Loucy (cell line): Measurements from ENCODE around the gene SMPX.

ENCODE experiments used
- H2AFZ ChIP-seq: fragments of 200-600 bp; sonication (generic); 2 replicates; pipeline ENCODE4 v1.6.0; 2016; ENCODE audit warnings: antibody characterized with exemption, mild to moderate bottlenecking, low read length, moderate library complexity
- H3F3A ChIP-seq: fragments of 200-600 bp; 2 replicates; pipeline ENCODE4 v1.6.0; 2016; ENCODE audit warnings: antibody characterized with exemption, low read depth, mild to moderate bottlenecking
- H3K27me3 ChIP-seq: fragments of 200-600 bp; sonication (generic); 2 replicates; pipeline ENCODE4 v1.6.1; 2014; ENCODE audit warnings: low read length, mild to moderate bottlenecking; ENCODE audit not compliant: insufficient read depth, poor library complexity, severe bottlenecking
- H3K36me3 ChIP-seq: fragments of 200-600 bp; sonication (generic); 2 replicates; pipeline ENCODE4 v1.6.1; 2016; ENCODE audit warnings: low read length; ENCODE audit not compliant: insufficient read depth
- H3K4me1 ChIP-seq: fragments of 200-600 bp; sonication (generic); 2 replicates; pipeline ENCODE4 v1.5.1; 2014; ENCODE audit warnings: low read length, mild to moderate bottlenecking; ENCODE audit not compliant: insufficient read depth, poor library complexity, severe bottlenecking
- H3K4me2 ChIP-seq: fragments of 200-600 bp; sonication (generic); 2 replicates; pipeline ENCODE4 v1.6.0; 2014; ENCODE audit warnings: antibody characterized with exemption, low read length, low read depth, mild to moderate bottlenecking; ENCODE audit not compliant: poor library complexity, severe bottlenecking
- H3K4me3 ChIP-seq: fragments of 200-600 bp; sonication (generic); 2 replicates; pipeline ENCODE4 v1.5.1; 2014; ENCODE audit warnings: low read length, mild to moderate bottlenecking, mixed read lengths; ENCODE audit not compliant: poor library complexity, severe bottlenecking
- H3K79me2 ChIP-seq: fragments of 200-600 bp; sonication (generic); 2 replicates; pipeline ENCODE4 v1.6.1; 2014; ENCODE audit warnings: low read length; ENCODE audit not compliant: insufficient read depth
- H3K9ac ChIP-seq: fragments of 200-600 bp; sonication (generic); 2 replicates; pipeline ENCODE4 v1.6.0; 2014; ENCODE audit warnings: mild to moderate bottlenecking, low read depth, low read length, moderate library complexity; ENCODE audit not compliant: poor library complexity, severe bottlenecking
- H3K9me2 ChIP-seq: fragments of 200-600 bp; sonication (generic); replicated peaks from 2 replicates; pipeline ENCODE4 v1.6.1; 2016; ENCODE audit warnings: low read depth, low read length, mixed read lengths
- H3K9me3 ChIP-seq: fragments of 200-600 bp; sonication (generic); 2 replicates; pipeline ENCODE4 v1.6.1; 2014; ENCODE audit warnings: mild to moderate bottlenecking, antibody characterized with exemption, low read length, low read depth; ENCODE audit not compliant: insufficient read depth
- H4K20me1 ChIP-seq: fragments of 200-600 bp; sonication (generic); 2 replicates; pipeline ENCODE4 v1.6.0; 2014; ENCODE audit warnings: antibody characterized with exemption, low read length, mild to moderate bottlenecking; ENCODE audit not compliant: insufficient read depth, poor library complexity, severe bottlenecking
- CTCF ChIP-seq: fragments of 200-600 bp; sonication (generic); conservative IDR thresholded peaks from 2 replicates; pipeline ENCODE4 v1.5.1; 2014; ENCODE audit warnings: mild to moderate bottlenecking, antibody characterized with exemption, low read length
- EZH2phosphoT487 ChIP-seq: fragments of 200-600 bp; IDR thresholded peaks from 2 replicates; pipeline ENCODE4 v1.6.1; 2018; ENCODE audit warnings: antibody characterized with exemption, mild to moderate bottlenecking, moderate library complexity, borderline replicate concordance

SMPX gene

GRCh38 chrX:21800344-21800770, 42.4 kb upstream of the SMPX start:
- Histone ChIP-seq H3K79me2 (no peaks in the 10 kb centered on the region), H2AFZ (no peak overlapping the region), H3K36me3 (no peaks in the 10 kb centered on the region), H3K4me3 (no peak overlapping the region), H3K27me3 (no peaks in the 10 kb centered on the region), H3K9me3 (no peaks in the 10 kb centered on the region), H3K4me1 (no peaks in the 10 kb centered on the region), H3F3A (no peaks in the 10 kb centered on the region), H3K9ac (no peak overlapping the region), H4K20me1 (no peaks in the 10 kb centered on the region), H3K4me2 (no peak overlapping the region), H3K9me2 (no peaks in the 10 kb centered on the region)
- TF ChIP-seq EZH2phosphoT487 (no peak), CTCF (no peak)

GRCh38 chrX:21799767-21800166, 41.9 kb upstream of the SMPX start:
- Histone ChIP-seq H3K27me3 (no peaks in the 10 kb centered on the region), H3K4me3 (no peak overlapping the region), H3K4me1 (no peaks in the 10 kb centered on the region), H3K9me3 (no peaks in the 10 kb centered on the region), H3K4me2 (no peak overlapping the region), H2AFZ (no peak overlapping the region), H3K9me2 (no peaks in the 10 kb centered on the region), H3F3A (no peaks in the 10 kb centered on the region), H3K9ac (no peak overlapping the region), H3K36me3 (no peaks in the 10 kb centered on the region), H4K20me1 (no peaks in the 10 kb centered on the region), H3K79me2 (no peaks in the 10 kb centered on the region)
- no peak for TF ChIP-seq EZH2phosphoT487
- TF ChIP-seq CTCF = no peak

GRCh38 chrX:21798677-21799219, 40.8 kb upstream of the SMPX start:
- H3F3A ChIP-seq = no peaks in the 10 kb centered on the region
- H3K79me2 ChIP-seq = no peaks in the 10 kb centered on the region
- H3K4me2 ChIP-seq = no peak overlapping the region
- H3K36me3 ChIP-seq = no peaks in the 10 kb centered on the region
- no peaks in the 10 kb centered on the region for H3K9me2 ChIP-seq
- no peaks in the 10 kb centered on the region for H3K4me1 ChIP-seq
- no peak overlapping the region for H3K4me3 ChIP-seq
- no peak overlapping the region for H2AFZ ChIP-seq
- no peaks in the 10 kb centered on the region for H3K27me3 ChIP-seq
- no peaks in the 10 kb centered on the region for H4K20me1 ChIP-seq
- no peak for TF ChIP-seq EZH2phosphoT487
- no peak for TF ChIP-seq CTCF
- H3K9ac ChIP-seq = no peak overlapping the region
- H3K9me3 ChIP-seq = no peaks in the 10 kb centered on the region
